Upper lobe of right lung (tissue), 1 donor: ENCODE results near the gene PBX2. TPM values are rescaled to one million over a fixed set of nuclear protein-coding genes. Genes with fewer than 3 reads are reported as not detected.
"Not testable (repeated sequence)": the region's sequence is repeated elsewhere in the genome, so short reads cannot be mapped to it uniquely, and the experiment has no call there.

Experiments
- ATAC-seq: fragments of 200-7000 bp; cut with Tn5 transposase; one replicate; pipeline ENCODE4 v1.9.1; 2020; ENCODE audit warnings: mild to moderate bottlenecking, moderate library complexity
- DNase-seq: peaks from one replicate; pipeline ENCODE4 v3.0.0-alpha.2; 2020
- H3K27ac ChIP-seq: fragments of 200-600 bp; one replicate; pipeline ENCODE4 v1.8.0; 2022
- H3K27me3 ChIP-seq: fragments of 200-600 bp; one replicate; pipeline ENCODE4 v1.8.0; 2022; ENCODE audit warnings: mild to moderate bottlenecking
- H3K36me3 ChIP-seq: fragments of 200-600 bp; one replicate; pipeline ENCODE4 v1.8.0; 2022
- H3K4me1 ChIP-seq: fragments of 200-600 bp; one replicate; pipeline ENCODE4 v1.8.0; 2022
- H3K4me3 ChIP-seq: fragments of 200-600 bp; one replicate; pipeline ENCODE4 v1.8.0; 2022; ENCODE audit warnings: mild to moderate bottlenecking
- H3K9me3 ChIP-seq: fragments of 200-600 bp; one replicate; pipeline ENCODE4 v1.8.0; 2022
- intact Hi-C: fragments of 100-400 bp; cut with DNase I; formaldehyde crosslinking; loops from one replicate; pipeline ENCODE4 v1.11.0; 2022
- total RNA-seq: library from RNA; stranded (reverse); fragmentation: NEBNext Ultra II Directional; extraction: Animal tissue kit (Norgen Biotek cat#: 25700); gene quantifications from one replicate; pipeline ENCODE4 v1.2.1, GENCODE V29; 2021
- TF ChIP-seq, protein P1 (sequence below): fragments of 200-600 bp; IDR thresholded peaks from one replicate; pipeline ENCODE4 v1.8.0; 2022; ENCODE audit warnings: antibody characterized with exemption
- donor health status: DM: no; HTN: yes; CAD: no; lungs with severe emphysema.

Gene PBX2
- total RNA-seq, 1 donor from 2014 or later: 100 TPM

DNA sequence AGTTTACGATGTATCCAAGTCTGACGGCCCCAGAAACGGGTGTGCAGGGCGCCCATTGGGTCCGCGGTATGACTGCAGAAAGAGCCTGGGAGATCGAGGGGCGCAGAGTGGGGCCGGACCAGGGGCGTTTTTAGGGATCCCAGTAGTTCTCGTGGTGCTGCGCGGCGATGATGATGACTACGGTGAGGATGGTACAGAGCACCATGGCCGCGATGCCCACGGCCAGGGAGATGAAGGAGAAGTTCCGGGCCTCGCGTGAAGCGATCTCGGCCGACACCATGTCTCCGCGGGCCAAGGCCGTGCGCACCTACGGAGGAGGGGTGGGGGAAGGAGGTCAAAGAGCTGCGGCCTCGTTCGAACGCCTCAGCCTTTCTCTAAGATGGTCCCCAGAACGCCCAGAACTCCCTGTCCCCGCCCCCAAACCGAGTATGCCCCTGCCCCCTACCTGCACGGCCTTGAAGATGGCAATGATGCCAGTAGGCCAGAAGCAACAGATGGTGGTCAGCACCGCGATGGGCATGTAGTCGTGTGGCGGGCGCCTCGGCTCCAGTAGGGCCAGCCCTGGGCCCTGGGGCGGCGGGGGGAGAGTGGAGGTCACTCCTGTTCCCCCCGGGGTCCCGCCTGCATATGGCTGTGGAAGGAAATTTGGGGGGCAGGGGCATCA, 40.8 kb downstream of the PBX2 start:
- Histone ChIP-seq H3K27ac (no peak overlapping the region), H3K4me3 (peak overlapping the region; percentile 14), H3K27me3 (peaks cover 27% of the 10 kb centered on the region), H3K9me3 (no peaks in the 10 kb centered on the region), H3K4me1 (peaks cover 21% of the 10 kb centered on the region), H3K36me3 (no peaks in the 10 kb centered on the region)
- intact Hi-C loops: no loop called here
- DNase-seq (no peak), ATAC-seq (no peak)
- TF ChIP-seq, protein P1, sequence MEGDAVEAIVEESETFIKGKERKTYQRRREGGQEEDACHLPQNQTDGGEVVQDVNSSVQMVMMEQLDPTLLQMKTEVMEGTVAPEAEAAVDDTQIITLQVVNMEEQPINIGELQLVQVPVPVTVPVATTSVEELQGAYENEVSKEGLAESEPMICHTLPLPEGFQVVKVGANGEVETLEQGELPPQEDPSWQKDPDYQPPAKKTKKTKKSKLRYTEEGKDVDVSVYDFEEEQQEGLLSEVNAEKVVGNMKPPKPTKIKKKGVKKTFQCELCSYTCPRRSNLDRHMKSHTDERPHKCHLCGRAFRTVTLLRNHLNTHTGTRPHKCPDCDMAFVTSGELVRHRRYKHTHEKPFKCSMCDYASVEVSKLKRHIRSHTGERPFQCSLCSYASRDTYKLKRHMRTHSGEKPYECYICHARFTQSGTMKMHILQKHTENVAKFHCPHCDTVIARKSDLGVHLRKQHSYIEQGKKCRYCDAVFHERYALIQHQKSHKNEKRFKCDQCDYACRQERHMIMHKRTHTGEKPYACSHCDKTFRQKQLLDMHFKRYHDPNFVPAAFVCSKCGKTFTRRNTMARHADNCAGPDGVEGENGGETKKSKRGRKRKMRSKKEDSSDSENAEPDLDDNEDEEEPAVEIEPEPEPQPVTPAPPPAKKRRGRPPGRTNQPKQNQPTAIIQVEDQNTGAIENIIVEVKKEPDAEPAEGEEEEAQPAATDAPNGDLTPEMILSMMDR: no peak

DNA sequence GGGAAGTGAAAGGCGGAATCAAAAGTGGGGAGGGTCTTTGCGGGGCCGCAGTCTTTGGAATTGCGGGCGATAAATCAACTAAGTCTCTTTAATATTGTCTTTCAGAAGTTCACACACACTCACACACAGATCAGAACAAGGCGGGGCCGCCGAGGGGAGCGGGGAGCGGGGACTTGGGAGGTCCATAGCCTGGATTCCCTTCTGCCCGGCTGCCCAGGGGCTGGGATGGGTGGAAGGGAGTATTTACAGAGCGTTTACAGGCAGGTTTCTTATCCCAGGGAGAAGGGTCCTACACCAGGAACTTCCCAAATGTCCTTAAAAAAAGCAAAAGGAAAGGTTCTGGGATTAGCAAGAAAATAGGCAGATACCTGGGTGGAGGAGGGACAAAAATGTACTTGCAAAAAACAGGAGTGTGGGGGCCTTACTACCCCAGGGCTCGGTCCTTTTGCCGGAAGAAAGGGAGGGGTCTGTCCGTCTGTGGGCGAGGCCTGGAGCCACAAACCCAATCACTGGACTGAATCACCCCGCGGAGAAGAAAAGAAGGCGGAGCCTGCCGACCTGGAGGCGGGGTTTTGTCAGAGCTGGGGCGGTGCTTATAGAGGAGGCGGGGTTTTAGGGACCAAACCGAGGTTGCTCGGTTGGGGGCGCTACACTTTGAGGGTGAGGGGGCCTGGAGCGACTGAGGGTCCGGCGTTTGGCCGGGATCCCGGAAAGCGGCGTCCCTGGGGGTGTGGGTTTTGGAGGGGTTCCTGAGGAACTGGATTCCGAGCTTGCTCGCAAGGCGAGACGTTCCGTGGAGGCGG, 41.5 kb downstream of the PBX2 start:
- no peaks in the 10 kb centered on the region for H3K36me3 ChIP-seq
- H3K4me3 ChIP-seq: peak overlapping the region; percentile 14
- intact Hi-C loops: no loop called here
- no peak overlapping the region for H3K27ac ChIP-seq
- DNase-seq: peak; percentile 83
- H3K9me3 ChIP-seq: no peaks in the 10 kb centered on the region
- peak; percentile 69 for ATAC-seq
- TF ChIP-seq, protein P1: no peak
- peaks cover 27% of the 10 kb centered on the region for H3K27me3 ChIP-seq
- peaks cover 15% of the 10 kb centered on the region for H3K4me1 ChIP-seq

DNA sequence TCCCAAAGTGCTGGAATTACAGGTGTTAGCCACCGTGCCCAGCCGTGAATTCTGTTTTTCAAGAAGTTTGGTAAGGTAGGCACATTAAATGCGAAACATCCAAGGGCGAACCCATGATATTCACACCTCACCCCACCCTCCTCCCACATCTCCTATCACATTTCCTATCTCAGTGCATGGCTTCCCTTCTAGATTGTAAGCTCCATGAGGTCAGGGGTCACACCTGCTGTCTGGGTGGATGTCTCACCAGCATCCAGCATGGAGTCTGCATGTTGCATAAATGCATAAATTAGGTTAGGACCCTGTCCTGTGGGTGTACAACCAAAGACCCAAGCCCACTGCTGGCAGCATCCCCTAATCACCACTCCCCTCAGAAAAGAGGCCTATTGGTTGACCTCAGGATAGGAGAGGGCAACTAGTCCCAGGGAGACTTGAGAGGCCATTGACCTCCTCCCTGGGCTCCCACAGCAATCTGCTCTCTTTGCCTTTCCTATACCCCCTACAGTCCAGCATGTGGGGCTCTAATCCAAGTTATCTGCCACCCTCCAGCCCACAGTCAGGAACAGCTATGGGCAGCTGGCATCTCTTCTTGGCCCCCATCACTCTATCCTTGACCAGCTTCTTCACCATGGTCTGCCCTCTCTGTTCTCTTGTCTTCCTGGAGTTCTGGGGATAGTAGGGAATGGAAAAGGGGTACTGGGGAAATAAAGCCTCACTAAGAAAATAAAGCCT, 42.4 kb downstream of the PBX2 start:
- H3K4me1 ChIP-seq: peaks cover 6% of the 10 kb centered on the region
- H3K4me3 ChIP-seq: no peak overlapping the region
- no peaks in the 10 kb centered on the region for H3K36me3 ChIP-seq
- DNase-seq: no peak
- TF ChIP-seq, protein P1: peak; percentile 7
- H3K27ac ChIP-seq: no peak overlapping the region
- no peak for ATAC-seq
- intact Hi-C loops: no loop called here
- peaks cover 27% of the 10 kb centered on the region for H3K27me3 ChIP-seq
- no peaks in the 10 kb centered on the region for H3K9me3 ChIP-seq

DNA sequence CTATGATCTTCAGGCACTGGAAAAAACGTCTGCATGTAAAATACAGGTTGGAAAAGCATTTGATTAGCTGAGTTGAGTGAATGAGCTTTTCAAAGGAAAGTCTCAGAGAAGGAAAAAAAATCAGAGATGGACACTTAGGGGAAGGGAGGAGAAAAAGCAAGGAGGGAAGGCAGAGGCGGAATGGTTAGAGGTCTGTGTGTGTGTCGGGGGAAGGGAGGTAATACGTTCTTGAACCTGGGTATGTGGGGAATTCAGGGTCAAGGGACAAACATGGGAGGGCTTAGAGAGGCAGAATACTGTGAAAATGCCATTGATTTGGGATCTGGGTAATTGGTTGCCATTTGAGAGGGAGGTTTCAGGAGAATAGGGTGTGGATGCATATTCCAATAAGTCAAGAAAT, 43.3 kb downstream of the PBX2 start:
- Histone ChIP-seq H3K27me3 (peaks cover 27% of the 10 kb centered on the region), H3K36me3 (no peaks in the 10 kb centered on the region), H3K27ac (no peak overlapping the region), H3K4me3 (no peak overlapping the region), H3K9me3 (no peaks in the 10 kb centered on the region), H3K4me1 (no peaks in the 10 kb centered on the region)
- TF ChIP-seq, protein P1: no peak
- DNase-seq (no peak), ATAC-seq (no peak)
- intact Hi-C loops: no loop called here

DNA sequence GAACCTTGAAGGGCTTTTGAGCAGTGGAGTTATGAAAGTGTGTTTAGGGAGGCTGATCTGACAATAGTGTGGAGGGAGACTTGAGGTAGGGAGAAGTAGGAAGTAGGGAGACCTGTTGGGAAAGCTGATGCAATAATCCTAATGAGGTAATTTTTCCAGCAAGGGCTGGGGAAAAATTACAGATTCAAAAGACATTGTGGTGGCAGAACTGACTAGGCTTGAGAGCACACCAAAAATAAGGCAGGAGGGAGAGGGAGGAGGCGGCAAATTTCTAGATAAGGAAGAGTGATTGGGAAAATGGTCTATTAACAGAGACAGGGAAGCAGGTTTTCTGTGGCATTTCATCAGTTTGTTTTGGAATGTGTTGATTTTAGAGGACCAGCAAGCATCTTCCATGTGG, 43.7 kb downstream of the PBX2 start:
- no peak overlapping the region for H3K27ac ChIP-seq
- DNase-seq (no peak), ATAC-seq (no peak)
- H3K9me3 ChIP-seq: no peaks in the 10 kb centered on the region
- H3K27me3 ChIP-seq: peaks cover 27% of the 10 kb centered on the region
- no peaks in the 10 kb centered on the region for H3K4me1 ChIP-seq
- intact Hi-C loops: no loop called here
- H3K4me3 ChIP-seq: no peak overlapping the region
- TF ChIP-seq, protein P1: no peak
- no peaks in the 10 kb centered on the region for H3K36me3 ChIP-seq

DNA sequence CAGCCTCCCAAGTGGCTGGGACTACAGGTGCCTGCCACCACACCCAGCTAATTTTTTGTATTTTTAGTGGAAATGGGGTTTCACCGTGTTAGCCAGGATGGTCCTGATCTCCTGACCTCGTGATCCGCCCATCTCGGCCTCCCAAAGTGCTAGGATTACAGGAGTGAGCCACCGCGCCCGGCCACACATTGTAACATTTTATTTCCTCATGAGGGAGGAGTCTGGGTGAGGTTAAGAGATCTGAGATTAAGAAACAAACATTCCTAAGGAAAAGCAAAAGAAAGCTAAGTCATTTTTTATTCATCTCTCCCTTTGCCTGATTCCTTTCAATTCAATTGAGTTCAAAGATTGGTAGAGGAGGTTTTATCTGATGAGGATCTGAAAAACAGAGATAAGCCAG, 45.8 kb downstream of the PBX2 start:
- ATAC-seq, intact Hi-C loops, H3K36me3 ChIP-seq, DNase-seq, H3K4me3 ChIP-seq, H3K27ac ChIP-seq, H3K9me3 ChIP-seq, H3K4me1 ChIP-seq: not testable (repeated sequence)
- H3K27me3 ChIP-seq: peaks cover 17% of the 10 kb centered on the region
